Activated T-cell treated with anti-CD3 and anti-CD28 coated beads for 1 hour (primary cell): ENCODE data around the gene IFNAR2.
A peak's percentile ranks its signal among the peaks of the same experiment; 100 is the strongest.

Source experiments
- DNase-seq: peaks from one replicate; pipeline ENCODE4 v3.0.0-alpha.2; 2020; ENCODE audit warnings: low read depth

IFNAR2 gene

DNA sequence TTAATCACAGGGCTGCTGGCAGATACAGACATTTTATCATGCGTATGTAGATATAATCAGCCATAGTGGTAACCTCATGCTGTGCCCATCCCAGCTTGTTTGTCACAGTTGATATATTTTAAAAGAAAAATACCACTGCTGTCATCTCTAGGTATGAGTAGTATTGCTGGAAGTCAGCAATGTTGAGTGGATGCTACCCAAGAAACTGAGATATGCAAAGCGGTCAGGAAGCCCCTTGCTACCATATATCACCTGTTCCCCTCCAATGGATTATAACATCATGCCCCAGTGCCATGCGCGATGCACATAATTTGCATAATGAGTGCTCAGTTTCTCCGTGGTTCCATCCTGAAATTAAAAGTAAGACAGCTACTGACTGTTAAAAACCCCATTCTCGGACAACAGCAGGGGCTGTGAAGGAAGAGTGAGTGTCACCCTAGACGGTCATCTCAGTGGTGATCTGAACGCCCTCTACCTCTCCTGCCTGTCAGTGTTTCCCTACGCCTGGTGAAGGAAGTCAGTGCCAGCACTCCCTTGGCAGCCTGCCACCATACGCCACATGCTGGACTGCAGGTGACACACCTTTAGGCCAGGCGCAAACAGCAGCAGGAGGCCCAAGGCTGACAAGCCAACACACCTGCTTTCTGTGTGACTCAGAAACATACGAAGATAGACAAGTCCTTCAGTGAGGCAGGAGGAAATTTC lies 39.2 kb downstream of the IFNAR2 start:
- DNase-seq: peak; percentile 17

DNA sequence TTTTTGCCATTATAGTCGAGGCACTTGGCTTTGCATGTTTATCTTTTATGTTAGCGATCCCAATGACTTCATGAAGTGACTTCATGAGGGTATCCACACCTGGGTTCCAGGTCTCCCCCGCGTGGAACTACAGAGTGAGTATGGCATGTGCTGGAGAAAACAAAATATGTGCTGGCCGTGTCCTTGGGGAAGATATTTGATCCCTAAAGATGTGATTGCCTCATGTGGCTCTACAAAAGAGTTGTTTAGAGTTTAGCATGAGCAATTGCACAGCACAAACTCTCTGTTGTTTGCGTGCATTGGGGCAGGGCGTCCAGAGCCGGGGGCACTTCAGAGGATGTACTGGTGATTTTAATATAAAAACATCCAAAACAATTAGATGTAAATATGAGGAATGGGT lies 41.2 kb downstream of the IFNAR2 start:
- no peak for DNase-seq

DNA sequence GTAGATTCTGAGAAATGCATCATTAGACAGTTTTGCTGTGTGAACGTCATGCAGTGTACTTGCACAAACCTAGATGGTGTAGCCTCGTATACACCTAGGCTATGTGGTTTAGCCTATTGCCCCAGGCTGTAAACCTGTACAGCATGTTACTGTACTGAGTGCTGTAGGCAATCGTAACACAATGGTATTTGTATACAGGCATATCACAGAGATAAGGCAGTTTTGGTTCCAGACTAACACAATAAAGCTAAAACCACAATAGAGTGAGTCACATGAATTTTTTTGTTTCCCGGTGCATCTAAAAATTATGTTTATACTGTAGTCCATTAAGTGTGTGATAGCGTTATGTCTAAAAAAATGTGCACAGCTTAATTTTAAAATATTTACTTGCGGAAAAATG lies 43.3 kb downstream of the IFNAR2 start:
- no peak for DNase-seq

DNA sequence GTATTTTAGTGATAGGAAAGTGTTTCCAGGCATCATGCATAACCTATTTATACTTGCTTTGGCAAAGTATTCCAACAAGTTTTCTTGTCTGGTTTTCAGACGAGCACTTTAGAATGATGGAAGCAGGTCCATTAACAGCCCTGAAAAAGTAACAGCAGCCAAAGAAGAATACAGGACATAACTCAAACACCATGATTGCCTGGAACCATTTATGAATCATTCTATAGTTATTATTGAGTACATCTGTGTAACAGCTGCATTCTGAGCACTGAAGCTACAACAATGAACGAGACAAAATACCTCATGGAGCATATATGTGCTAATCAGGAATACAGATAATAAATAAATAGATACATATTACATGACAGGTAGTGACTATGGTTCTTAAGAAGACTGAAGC lies 49.0 kb downstream of the IFNAR2 start:
- DNase-seq: no peak

DNA sequence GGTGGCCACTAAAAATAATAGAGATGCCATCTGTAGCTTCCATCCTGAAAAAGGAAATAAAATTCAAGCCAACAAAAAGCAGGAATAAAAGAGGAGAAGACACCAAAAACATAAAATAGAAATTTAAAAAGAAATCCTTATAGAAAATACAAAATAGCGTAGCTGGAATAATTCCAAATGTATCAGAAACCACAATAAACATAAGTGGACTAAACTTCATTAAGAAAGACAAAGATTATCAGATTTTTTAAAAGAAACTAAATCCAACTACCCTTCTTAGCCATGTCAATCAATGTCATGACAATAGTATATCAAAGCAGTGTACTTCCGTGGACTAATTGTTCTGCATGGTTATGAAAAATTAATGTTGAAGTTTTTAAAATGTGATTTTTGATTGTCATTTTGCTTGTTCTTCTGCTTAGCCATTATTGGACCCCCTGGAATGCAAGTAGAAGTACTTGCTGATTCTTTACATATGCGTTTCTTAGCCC lies 49.6 kb downstream of the IFNAR2 start:
- DNase-seq: no peak
